IPS-20b (cell line): Measurements from ENCODE around the gene C17orf114.

Experiments used
- H3K27ac ChIP-seq: one replicate; pipeline ENCODE4 v1.5.1; 2013; ENCODE audit warnings: low read length
- H3K27me3 ChIP-seq: 2 replicates; pipeline ENCODE4 v1.6.1; 2013; ENCODE audit warnings: mild to moderate bottlenecking, low read length, inconsistent platforms; ENCODE audit not compliant: insufficient read depth
- H3K36me3 ChIP-seq: 2 replicates; pipeline ENCODE4 v1.6.1; 2013; ENCODE audit warnings: low read depth, mild to moderate bottlenecking, inconsistent platforms, low read length, moderate library complexity; ENCODE audit not compliant: insufficient read depth
- H3K4me1 ChIP-seq: 2 replicates; pipeline ENCODE4 v1.6.1; 2013; ENCODE audit warnings: mild to moderate bottlenecking, control low read depth, inconsistent platforms, low read length, moderate library complexity; ENCODE audit not compliant: insufficient read depth
- H3K4me3 ChIP-seq: 2 replicates; pipeline ENCODE4 v1.5.1; 2013; ENCODE audit warnings: mild to moderate bottlenecking, low read length, inconsistent platforms
- H3K9ac ChIP-seq: 2 replicates; pipeline ENCODE4 v1.6.1; 2013; ENCODE audit warnings: low read depth, mild to moderate bottlenecking, inconsistent platforms, low read length, moderate library complexity
- H3K9me3 ChIP-seq: 2 replicates; pipeline ENCODE4 v1.6.1; 2013; ENCODE audit warnings: mild to moderate bottlenecking, low read depth, low read length, inconsistent platforms; ENCODE audit not compliant: insufficient read depth

C17orf114 gene

DNA sequence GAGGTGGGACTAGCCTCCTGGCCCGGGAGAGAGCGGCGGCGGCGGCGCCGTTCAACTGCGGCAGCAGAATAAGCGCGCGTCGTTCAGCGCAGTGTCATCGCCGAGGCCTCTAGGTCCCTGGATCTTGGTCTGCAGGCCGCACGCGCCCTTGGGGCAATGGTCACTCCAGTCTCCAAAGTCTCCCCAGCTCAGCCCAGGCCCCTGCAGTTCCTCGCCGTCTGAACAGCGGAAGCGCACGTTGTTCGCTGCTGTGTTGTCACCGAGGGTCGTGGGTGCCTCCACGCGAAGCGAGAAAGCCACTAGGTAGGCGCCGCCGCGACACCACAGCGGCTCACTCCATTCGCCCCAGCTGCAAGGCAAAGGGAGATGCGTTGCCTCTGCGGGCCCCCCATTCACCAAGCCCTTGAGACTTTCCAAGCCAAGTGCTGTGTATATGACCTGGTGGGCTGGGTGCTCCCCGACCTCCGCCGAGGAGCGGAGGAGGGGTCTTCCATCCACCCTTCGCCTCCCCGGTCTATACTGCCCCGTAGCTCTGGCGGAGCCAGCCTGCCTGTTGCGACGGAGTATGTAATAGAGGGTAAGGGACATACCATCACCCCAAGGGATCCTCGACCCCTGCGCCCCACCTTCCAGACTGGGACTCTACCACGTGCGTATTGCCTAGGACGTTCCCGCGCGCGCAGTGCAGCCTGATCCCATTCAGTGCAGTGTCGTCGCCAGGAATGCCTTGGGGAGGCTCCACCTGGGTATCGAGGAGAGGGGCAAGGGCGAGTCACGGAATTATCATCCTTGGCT is 16.6 kb downstream of the C17orf114 start:
- H3K9me3 ChIP-seq, result no peaks in the 10 kb centered on the region

DNA sequence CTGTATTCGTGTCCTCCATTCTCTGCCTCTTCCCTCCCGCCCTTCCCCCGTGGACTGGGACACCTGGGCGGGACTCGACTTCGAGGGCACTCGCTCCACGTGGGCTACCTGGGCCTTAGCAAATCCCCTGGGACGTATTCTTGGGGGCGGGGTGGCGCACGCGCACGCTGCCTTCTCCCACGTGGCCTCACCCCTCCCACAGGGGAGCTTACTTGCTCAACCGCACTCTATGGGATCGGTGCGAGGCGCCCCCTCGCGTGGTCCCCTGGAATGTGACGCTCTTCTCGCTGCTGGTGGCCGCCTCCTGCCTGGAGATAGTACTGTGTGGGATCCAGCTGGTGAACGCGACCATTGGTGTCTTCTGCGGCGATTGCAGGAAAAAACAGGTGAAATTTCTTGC is 19.5 kb downstream of the C17orf114 start:
- Histone ChIP-seq H3K4me3 (no peak overlapping the region), H3K27me3 (peaks cover 38% of the 10 kb centered on the region), H3K9ac (no peak overlapping the region), H3K9me3 (no peaks in the 10 kb centered on the region), H3K4me1 (no peaks in the 10 kb centered on the region; the same call in 1 of the 2 replicates), H3K36me3 (no peaks in the 10 kb centered on the region), H3K27ac (no peak overlapping the region)

More for the DNA sequence above, 16.6 kb downstream of the C17orf114 start:
- Histone ChIP-seq H3K4me3 (no peak overlapping the region), H3K4me1 (peaks cover under 1% of the 10 kb centered on the region; the same call in 1 of the 2 replicates), H3K9ac (no peak overlapping the region), H3K27ac (no peak overlapping the region), H3K27me3 (peaks cover 63% of the 10 kb centered on the region), H3K36me3 (no peaks in the 10 kb centered on the region)

DNA sequence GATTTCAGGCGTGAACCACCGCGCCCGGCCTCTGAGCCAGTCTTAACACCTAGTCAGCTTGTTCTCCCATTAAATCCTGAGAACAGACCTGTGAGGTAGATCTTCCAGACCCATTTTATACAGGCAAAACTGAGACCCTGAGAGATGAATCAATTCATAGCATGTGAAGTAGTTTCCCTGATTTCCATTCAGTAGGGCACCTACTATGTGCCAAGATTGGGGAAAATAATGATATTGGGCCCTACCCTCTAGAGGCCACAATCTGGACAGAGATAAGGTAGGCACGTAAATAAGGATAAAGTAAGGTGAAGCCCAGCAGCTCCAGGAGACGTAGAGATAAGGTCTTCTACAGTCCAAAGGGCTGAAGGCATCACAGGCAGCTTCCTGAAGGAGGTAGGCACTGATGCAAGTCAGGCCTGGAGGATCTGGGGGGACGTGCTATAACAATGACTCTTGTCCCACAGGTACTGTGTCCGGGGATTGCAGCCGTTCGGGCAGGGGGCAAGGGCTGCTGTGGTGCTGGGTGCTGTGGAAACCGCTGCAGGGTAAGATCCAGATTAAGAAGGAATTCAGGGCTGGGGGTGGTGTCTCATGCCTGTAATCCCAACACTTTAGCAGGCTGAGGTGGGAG is 21.7 kb downstream of the C17orf114 start:
- Histone ChIP-seq H3K27ac (no peak overlapping the region), H3K9me3 (no peaks in the 10 kb centered on the region), H3K36me3 (no peaks in the 10 kb centered on the region), H3K4me1 (no peaks in the 10 kb centered on the region), H3K9ac (no peak overlapping the region), H3K4me3 (no peak overlapping the region), H3K27me3 (peaks cover 16% of the 10 kb centered on the region)

DNA sequence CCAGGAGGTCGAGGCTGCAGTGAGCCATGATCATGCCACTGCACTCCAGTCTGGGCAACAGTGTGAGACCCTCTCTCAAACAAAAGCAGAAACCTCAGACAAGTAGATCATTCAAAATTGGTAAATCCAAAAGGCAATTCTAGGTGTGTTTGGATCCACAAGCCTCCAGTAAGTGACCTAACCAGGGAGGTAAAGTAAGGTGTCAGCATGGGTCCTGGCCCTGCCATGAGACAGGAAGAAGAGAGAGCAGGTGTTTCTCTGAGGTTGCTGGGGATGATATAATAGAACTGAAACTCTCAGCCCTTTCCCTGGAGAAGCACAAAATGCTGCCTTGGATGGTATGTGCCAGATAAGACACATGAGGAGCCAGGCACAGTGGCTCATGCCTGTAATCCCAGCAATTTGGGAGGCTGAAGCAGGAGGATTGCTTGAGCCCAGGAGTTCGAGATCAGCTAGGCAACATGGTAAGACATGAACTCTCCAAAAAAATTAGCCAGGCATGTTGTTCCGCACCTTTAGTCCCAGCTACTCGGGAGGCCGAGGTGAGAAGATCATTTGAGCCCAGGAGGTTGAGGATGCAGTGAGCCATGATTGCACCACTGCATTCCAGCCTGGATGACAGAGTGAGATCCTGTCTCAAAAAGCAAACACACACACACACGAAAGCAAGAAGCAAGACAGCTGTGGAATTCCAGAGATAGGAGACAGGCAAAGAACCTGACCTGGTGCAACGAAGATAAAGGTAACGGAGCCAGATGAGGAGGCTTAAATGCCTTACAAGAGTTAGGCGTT is 24.0 kb downstream of the C17orf114 start:
- Histone ChIP-seq H3K9ac (no peak overlapping the region), H3K27ac (no peak overlapping the region), H3K9me3 (no peaks in the 10 kb centered on the region), H3K27me3 (peaks cover 8% of the 10 kb centered on the region), H3K4me1 (no peaks in the 10 kb centered on the region), H3K4me3 (no peak overlapping the region), H3K36me3 (no peaks in the 10 kb centered on the region)

DNA sequence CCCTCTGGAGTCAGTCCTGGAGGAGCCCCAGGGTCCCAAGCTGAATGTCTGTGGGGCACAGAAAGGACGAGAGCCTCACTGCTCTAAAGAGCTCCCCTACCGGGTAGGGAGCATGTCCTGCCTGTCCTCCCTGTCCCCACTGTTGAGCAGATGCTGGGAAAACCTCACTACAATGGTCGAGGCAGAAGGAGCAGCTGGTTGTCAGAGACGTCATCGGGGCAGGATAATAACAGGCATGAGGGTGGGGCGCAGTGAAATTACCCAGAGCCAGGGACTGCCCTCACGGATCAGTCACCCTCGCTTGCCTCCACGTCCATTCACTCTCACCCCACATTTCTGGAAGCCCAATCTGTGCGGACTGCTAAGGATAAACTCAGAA is 29.9 kb downstream of the C17orf114 start:
- Histone ChIP-seq H3K9me3 (no peaks in the 10 kb centered on the region), H3K4me1 (no peaks in the 10 kb centered on the region)

DNA sequence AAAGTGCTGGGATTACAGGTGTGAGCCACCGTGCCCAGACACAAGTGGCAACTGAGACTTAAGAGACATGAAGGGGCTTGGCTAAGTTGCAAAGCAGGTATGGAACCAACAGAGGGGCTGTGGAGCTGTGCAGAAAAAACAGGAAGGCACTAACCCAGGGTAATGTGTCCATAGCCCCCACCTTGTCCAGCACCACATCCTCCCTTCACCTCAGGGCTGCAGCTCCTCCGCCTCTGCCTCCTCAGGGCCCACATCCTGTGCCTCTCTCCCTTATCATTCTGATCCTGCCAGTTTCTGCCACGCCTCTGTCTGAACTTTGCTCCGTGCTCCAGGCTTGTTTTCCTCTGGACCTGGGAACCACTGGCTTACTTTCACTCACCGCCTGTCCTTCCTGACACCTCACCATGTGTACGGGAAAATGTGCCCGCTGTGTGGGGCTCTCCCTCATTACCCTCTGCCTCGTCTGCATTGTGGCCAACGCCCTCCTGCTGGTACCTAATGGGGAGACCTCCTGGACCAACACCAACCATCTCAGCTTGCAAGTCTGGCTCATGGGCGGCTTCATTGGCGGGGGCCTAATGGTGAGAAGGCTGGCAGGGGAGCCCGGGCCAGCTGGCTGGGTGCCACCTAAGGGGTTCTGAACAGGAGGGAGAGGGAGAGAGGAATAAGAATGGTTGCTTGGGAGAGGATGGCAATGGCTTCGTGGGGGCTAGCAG is 30.5 kb downstream of the C17orf114 start, which contains the start of gene TM4SF5:
TSS of gene TM4SF5 (plus strand) at position 368 of the 716 bp plus-strand sequence. CDS start at position 405, 37 bp downstream.
- Histone ChIP-seq H3K4me3 (no peak within 1 kb of the TSS), H3K4me1 (no peaks in the 10 kb centered on the region), H3K9me3 (no peaks in the 10 kb centered on the region), H3K27me3 (no peaks in the 10 kb centered on the region), H3K27ac (no peak within 1 kb of the TSS), H3K36me3 (no peaks in the 10 kb centered on the region), H3K9ac (no peak within 1 kb of the TSS)

More for the DNA sequence above, 29.9 kb downstream of the C17orf114 start:
- Histone ChIP-seq H3K36me3 (no peaks in the 10 kb centered on the region), H3K27ac (no peak overlapping the region), H3K27me3 (no peaks in the 10 kb centered on the region), H3K9ac (no peak overlapping the region), H3K4me3 (no peak overlapping the region)

DNA sequence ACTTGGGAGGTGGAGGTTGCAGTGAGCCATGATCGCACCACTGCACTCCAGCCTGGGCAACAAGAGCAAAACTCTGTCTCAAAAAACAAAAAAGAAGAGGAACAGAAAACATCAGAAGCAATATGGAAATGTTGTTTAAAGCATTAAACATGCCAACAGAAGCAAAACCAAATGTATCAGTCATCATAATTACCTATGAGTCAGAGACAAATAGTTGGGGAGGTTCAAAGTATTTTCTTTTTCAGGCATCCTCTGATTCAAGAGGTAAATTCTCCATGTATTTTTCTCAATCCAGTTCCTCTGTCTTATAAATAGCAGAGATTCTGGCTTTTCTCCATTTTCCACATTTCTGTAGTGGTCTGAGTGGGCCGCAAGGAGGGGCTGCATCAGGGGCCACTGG is 32.5 kb downstream of the C17orf114 start:
- Histone ChIP-seq H3K4me3 (no peak overlapping the region), H3K27ac (no peak overlapping the region), H3K27me3 (no peaks in the 10 kb centered on the region), H3K36me3 (no peaks in the 10 kb centered on the region), H3K9me3 (no peaks in the 10 kb centered on the region), H3K4me1 (no peaks in the 10 kb centered on the region), H3K9ac (no peak overlapping the region)

DNA sequence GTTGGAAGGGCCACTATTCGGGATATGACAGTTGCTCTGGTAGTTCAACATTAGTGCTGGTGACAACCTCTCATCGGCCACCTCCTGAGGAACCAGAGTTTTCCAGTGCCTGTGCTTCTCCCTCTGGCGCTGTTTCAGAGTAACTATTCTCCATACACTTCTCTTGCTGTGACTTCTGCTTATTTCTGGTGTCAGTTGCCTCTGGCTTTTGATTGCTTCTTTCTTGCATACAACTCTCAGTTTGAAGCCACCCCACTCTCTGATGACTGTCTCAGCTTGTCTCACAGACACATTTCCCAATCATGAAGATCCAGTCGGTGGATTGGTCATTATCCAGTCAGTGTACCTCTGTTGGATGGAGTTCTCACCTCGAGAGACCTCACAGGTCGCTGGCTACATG is 33.8 kb downstream of the C17orf114 start:
- no peaks in the 10 kb centered on the region for H3K9me3 ChIP-seq
- H3K36me3 ChIP-seq, result no peaks in the 10 kb centered on the region
- no peak overlapping the region for H3K4me3 ChIP-seq
- no peaks in the 10 kb centered on the region for H3K4me1 ChIP-seq
- no peak overlapping the region for H3K9ac ChIP-seq
- no peak overlapping the region for H3K27ac ChIP-seq
- H3K27me3 ChIP-seq, result no peaks in the 10 kb centered on the region

DNA sequence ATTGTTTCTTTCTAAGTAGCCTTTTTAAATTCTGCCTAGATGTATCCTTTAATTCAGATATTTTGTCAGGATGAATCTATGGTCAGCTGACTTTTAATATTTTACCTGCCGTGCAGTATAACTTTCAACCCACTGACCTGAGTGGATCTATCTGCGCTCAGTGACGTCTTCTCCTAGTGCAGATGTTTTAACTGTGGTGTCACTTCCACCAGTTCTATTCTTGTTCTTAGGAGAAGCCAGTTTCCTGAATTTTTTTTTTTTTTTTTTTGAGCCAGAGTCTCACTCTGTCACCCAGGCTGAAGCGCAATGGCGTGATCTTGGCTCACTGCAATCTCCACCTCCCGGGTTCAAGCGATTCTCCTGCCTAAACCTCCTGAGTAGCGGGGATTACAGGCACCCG is 35.4 kb downstream of the C17orf114 start:
- no peaks in the 10 kb centered on the region for H3K36me3 ChIP-seq
- H3K9me3 ChIP-seq, result no peaks in the 10 kb centered on the region
- no peak overlapping the region for H3K9ac ChIP-seq
- H3K4me3 ChIP-seq, result no peak overlapping the region
- no peaks in the 10 kb centered on the region for H3K27me3 ChIP-seq
- H3K4me1 ChIP-seq, result no peaks in the 10 kb centered on the region
- H3K27ac ChIP-seq, result no peak overlapping the region

DNA sequence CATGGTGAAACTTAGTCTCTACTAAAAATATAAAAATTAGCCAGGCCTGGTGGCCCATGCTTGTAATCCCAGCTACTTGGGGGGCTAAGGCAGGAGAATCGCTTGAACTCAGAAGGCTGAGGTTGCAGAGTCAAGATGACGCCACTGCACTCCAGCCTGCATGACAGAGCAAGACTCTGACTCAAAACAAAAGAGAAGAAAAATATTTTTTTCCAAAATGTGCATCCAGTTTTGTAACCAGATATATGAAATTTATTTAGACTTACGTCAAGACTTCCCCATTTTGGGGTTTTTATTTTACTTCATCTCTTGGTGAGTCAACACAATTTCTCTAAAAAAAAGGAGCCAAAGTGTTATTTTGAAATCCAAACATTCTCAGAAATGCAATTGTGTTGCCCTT is 35.9 kb downstream of the C17orf114 start:
- Histone ChIP-seq H3K36me3 (no peaks in the 10 kb centered on the region), H3K9ac (no peak overlapping the region), H3K27me3 (no peaks in the 10 kb centered on the region), H3K9me3 (no peaks in the 10 kb centered on the region), H3K27ac (no peak overlapping the region), H3K4me3 (no peak overlapping the region), H3K4me1 (no peaks in the 10 kb centered on the region)

DNA sequence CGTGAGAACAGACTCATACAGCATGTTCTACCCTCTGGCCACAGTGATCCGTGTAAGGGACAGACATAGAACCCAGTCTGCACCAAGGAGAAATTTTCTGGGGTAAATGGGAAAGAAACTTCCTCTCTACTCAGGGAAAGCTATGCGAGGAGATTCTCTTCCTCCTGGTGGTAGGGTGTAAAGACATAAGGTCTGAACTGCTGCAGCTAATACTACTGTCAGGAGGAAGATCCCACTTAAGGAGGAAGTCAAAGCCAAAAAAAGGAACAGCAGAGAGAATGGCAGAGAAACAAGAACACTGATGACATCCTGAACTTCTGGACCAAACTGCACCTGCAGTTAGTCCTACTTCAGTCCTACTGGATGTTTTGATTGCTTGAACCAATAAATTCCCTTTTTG is 37.5 kb downstream of the C17orf114 start:
- H3K4me3 ChIP-seq, result no peak overlapping the region
- no peaks in the 10 kb centered on the region for H3K27me3 ChIP-seq
- H3K36me3 ChIP-seq, result no peaks in the 10 kb centered on the region
- H3K9ac ChIP-seq, result no peak overlapping the region
- H3K4me1 ChIP-seq, result no peaks in the 10 kb centered on the region
- H3K9me3 ChIP-seq, result no peaks in the 10 kb centered on the region
- no peak overlapping the region for H3K27ac ChIP-seq
